Neural crest cell (in vitro differentiated cells): Measurements from ENCODE around the gene SCNM1. TPM values are rescaled to one million over a fixed set of nuclear protein-coding genes. Genes with fewer than 3 reads are reported as not detected.
"Not testable (repeated sequence)": the region's sequence is repeated elsewhere in the genome, so short reads cannot be mapped to it uniquely, and the experiment has no call there.

Source experiments
- DNase-seq: peaks from one replicate; pipeline ENCODE4 v3.0.0; 2021; ENCODE audit warnings: low read depth, mixed read lengths, low spot score
- H3K27ac Mint-ChIP-seq: one replicate; pipeline ENCODE4 v1.8.0; 2021; ENCODE audit warnings: mild to moderate bottlenecking, mixed read lengths; ENCODE audit not compliant: unreplicated experiment
- H3K27me3 Mint-ChIP-seq: 2 replicates; pipeline ENCODE4 v1.8.0; 2021; ENCODE audit warnings: low read depth, mild to moderate bottlenecking, mixed read lengths
- H3K36me3 Mint-ChIP-seq: 2 replicates; pipeline ENCODE4 v1.8.0; 2021; ENCODE audit warnings: low read depth, mild to moderate bottlenecking, mixed read lengths
- H3K4me1 Mint-ChIP-seq: 2 replicates; pipeline ENCODE4 v1.8.0; 2021; ENCODE audit warnings: mixed read lengths
- H3K4me3 Mint-ChIP-seq: one replicate; pipeline ENCODE4 v1.8.0; 2021; ENCODE audit warnings: mild to moderate bottlenecking, mixed read lengths
- H3K9me3 Mint-ChIP-seq: 2 replicates; pipeline ENCODE4 v1.8.0; 2021; ENCODE audit warnings: mixed read lengths
- total RNA-seq: library from RNA; stranded (reverse); gene quantifications from 2 replicates; pipeline ENCODE4 v1.2.1, GENCODE V29; 2021
- TF ChIP-seq, protein P1 (sequence below): fragments of 200-600 bp; sonication (generic); conservative IDR thresholded peaks from 2 replicates; pipeline ENCODE4 v1.5.0; 2021; ENCODE audit warnings: antibody characterized with exemption, mild to moderate bottlenecking

Gene SCNM1
- total RNA-seq, 1 donor from 2014 or later: 48.7 TPM

DNA sequence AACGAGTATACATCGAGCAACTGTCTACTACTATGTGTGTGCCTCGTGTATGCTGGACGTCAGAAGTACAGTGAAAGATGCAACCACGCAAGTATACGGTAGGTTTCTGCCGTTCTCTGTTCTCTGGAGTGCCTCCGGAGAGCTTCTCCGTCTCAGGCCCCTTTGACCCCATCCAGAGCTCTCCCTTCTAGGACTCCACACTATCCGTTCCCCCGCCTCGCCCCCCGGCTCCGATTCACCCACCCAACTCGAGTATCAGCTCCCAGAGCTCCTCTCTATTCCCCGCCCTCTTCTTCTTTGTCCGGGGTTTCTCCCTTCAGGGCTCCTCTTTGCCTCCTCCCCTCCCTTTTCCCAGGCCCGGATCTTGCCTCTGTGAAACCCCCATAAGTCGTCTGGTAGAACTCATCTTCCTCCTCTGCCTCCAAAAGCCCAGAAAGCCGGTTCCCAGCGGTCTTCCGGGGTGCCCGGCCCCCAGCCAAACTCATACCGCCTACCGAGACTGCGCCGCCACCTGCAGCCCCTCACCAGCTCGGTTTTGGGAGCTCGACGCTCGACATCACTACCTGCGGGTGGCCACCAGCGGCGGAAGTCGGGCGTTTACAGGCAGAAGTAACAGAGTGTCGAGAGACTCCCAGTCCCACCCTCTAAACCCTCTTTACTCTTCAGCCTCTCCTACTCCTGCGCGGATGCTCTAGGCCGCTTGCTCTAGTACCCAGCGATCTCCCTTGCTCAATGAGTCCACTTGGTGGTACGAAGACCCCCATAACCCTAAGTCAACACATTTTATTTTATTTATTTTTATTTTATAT lies 23.9 kb downstream of the SCNM1 start, which contains the start of gene VPS72:
Gene VPS72 (minus strand): TSS at position 561 of the 809 bp plus-strand sequence. CDS start 76 bp downstream, at position 485.
- Mint-ChIP-seq H3K27ac (peak within 1 kb of the TSS; percentile 99), H3K36me3 (peaks cover 4% of the 10 kb centered on the region), H3K4me3 (peak within 1 kb of the TSS; percentile 100), H3K9me3 (no peaks in the 10 kb centered on the region), H3K4me1 (peaks cover 26% of the 10 kb centered on the region), H3K27me3 (peaks cover 22% of the 10 kb centered on the region)
- peak; percentile 67 for DNase-seq
- TF ChIP-seq, protein P1, sequence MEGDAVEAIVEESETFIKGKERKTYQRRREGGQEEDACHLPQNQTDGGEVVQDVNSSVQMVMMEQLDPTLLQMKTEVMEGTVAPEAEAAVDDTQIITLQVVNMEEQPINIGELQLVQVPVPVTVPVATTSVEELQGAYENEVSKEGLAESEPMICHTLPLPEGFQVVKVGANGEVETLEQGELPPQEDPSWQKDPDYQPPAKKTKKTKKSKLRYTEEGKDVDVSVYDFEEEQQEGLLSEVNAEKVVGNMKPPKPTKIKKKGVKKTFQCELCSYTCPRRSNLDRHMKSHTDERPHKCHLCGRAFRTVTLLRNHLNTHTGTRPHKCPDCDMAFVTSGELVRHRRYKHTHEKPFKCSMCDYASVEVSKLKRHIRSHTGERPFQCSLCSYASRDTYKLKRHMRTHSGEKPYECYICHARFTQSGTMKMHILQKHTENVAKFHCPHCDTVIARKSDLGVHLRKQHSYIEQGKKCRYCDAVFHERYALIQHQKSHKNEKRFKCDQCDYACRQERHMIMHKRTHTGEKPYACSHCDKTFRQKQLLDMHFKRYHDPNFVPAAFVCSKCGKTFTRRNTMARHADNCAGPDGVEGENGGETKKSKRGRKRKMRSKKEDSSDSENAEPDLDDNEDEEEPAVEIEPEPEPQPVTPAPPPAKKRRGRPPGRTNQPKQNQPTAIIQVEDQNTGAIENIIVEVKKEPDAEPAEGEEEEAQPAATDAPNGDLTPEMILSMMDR: no peak

DNA sequence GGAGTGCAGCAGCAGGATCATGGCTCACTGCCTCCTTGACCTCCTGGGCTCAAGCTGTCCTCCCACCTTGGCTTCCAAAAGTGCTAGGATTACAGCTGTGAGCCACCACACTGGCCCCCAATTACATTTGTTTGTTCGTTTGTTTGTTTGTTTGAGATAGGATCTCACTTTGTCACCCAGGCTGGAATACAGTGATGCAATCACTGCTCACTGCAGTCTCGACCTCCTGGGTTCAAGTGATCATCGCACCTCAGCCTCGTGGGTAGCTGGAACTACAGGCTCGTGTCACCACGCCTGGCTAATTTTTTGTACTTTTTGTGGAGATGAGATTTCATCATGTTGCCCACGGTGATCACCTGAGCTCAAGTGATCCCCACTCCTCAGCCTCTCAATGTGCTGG lies 26.1 kb downstream of the SCNM1 start:
- Mint-ChIP-seq H3K4me3 (peak overlapping the region; percentile 19), H3K27me3 (peaks cover 25% of the 10 kb centered on the region), H3K9me3 (no peaks in the 10 kb centered on the region), H3K36me3 (no peaks in the 10 kb centered on the region), H3K27ac (no peak overlapping the region), H3K4me1 (peaks cover 31% of the 10 kb centered on the region)
- TF ChIP-seq, protein P1: no peak
- DNase-seq: no peak

DNA sequence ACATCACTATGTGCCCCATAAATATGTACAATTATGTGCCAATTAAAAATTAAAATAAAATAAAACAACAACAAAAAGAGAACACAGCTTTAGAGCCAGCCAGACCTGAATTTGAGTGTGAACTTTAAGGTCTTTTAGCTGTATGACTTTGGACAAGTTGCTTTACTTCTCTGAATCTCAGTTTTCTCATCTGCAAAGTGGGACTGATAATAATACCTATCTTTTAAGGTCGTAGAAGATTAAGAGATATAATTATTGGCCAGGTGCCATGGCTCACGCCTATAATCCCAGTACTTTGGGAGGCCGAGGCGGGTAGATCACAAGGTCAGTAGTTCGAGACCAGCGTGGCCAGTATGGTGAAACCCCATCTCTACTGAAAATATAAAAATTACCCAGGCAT lies 27.4 kb downstream of the SCNM1 start:
- Mint-ChIP-seq H3K4me3 (no peak overlapping the region), H3K4me1 (peaks cover 33% of the 10 kb centered on the region), H3K27me3 (peaks cover 25% of the 10 kb centered on the region), H3K27ac (no peak overlapping the region), H3K9me3 (no peaks in the 10 kb centered on the region), H3K36me3 (no peaks in the 10 kb centered on the region)
- TF ChIP-seq, protein P1: no peak
- no peak for DNase-seq

DNA sequence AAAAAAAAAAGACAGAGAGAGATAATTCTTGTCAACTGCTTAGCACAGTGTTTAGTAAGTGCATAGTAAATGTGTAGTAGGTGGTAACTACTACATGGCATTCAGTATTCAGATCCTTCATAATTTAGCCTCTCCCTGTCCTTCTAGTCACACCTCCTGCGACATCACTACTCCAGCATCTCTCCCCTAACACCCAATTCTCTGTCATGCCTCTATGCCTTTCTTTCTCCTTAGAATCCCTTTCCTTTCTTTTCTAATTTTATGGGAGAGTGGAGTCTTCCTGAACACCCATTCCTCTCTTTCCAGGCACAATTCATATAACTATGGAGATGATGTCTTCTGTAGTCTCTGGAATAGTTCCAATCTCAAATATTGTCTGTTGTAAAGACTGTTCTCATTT lies 27.9 kb downstream of the SCNM1 start:
- no peak for DNase-seq
- Mint-ChIP-seq H3K4me3 (peak overlapping the region; percentile 39), H3K27ac (no peak overlapping the region), H3K9me3 (no peaks in the 10 kb centered on the region), H3K27me3 (peaks cover 25% of the 10 kb centered on the region), H3K36me3 (no peaks in the 10 kb centered on the region), H3K4me1 (peaks cover 31% of the 10 kb centered on the region)
- TF ChIP-seq, protein P1: no peak

DNA sequence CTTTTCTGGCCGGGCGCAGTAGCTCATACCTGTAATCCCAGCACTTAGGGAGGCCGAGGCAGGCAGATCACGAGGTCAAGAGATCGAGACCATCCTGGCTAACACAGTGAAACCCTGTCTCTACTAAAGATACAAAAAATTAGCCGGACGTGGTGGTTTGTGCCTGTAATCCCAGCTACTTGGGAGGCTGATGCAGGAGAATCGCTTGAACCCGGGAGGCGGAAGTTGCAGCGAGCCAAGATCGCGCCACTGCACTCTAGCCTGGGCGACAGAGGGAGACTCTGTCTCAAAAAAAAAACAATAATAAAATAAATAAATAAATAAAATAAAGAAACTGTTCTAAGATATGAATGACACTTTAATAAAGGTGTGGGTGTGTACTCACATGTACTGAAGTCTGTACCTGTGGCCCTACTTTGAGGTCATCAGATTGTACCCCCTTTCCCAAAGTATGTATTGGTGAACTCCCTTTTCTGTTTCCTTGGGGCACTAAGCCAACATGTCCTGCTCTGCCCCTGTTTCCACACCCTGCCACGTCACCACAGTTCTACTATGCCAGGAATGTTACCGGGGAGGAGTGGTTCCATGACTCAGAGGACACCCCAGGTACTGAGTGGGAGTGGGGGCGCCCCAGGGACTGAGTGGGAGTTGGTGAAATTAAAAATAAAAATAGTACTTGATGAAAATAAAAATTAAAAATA lies 29.1 kb downstream of the SCNM1 start:
- not testable (repeated sequence) for DNase-seq, H3K9me3 Mint-ChIP-seq, H3K36me3 Mint-ChIP-seq, H3K27ac Mint-ChIP-seq
- H3K4me3 Mint-ChIP-seq: peak overlapping the region; percentile 52
- peaks cover 34% of the 10 kb centered on the region for H3K4me1 Mint-ChIP-seq
- peaks cover 23% of the 10 kb centered on the region for H3K27me3 Mint-ChIP-seq
